GM19023 (cell line): Measurements from ENCODE around the gene SLFN12L.
A peak's percentile ranks its signal among the peaks of the same experiment; 100 is the strongest.
"Not testable (repeated sequence)": the region's sequence is repeated elsewhere in the genome, so short reads cannot be mapped to it uniquely, and the experiment has no call there.

Experiments used
- ATAC-seq: cut with Tn5 transposase; IDR thresholded peaks from one replicate; pipeline ENCODE4 v1.9.1; 2021; ENCODE audit warnings: mild to moderate bottlenecking, moderate library complexity; ENCODE audit not compliant: unreplicated experiment

The SLFN12L gene

DNA sequence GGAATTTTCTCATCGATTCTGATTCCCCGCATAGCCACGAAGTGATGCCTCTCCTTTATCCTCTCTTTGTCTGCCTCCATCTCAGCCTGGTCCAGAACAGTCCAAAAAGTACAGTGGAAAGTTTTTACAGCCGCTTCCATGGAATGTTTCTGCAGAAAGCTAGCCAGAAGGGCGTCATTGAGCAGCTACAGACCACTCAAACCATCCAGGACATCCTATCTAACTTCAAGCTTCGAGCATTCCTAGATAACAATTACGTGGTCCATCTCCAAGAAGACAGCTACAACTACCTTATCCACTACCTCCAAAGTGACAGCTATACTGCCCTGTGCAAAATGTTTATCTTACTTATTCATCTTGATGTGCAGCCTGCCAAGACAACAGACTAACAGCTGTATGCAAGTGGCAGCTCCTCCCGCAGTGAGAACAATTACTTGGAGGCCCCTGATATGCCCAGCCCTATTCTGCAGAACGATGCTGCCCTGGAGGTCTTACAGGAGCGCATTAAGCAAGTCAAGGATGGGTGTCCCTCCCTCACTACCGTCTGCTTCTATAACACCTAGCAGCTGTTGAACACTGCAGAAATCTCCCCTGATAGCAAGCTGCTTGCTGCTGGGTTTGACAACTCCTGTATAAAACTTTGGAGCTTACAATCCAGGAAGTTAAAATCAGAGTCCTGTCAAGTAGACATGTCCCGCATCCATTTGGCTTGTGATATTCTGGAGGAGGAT, 38.9 kb downstream of the SLFN12L start:
- no peak for ATAC-seq

DNA sequence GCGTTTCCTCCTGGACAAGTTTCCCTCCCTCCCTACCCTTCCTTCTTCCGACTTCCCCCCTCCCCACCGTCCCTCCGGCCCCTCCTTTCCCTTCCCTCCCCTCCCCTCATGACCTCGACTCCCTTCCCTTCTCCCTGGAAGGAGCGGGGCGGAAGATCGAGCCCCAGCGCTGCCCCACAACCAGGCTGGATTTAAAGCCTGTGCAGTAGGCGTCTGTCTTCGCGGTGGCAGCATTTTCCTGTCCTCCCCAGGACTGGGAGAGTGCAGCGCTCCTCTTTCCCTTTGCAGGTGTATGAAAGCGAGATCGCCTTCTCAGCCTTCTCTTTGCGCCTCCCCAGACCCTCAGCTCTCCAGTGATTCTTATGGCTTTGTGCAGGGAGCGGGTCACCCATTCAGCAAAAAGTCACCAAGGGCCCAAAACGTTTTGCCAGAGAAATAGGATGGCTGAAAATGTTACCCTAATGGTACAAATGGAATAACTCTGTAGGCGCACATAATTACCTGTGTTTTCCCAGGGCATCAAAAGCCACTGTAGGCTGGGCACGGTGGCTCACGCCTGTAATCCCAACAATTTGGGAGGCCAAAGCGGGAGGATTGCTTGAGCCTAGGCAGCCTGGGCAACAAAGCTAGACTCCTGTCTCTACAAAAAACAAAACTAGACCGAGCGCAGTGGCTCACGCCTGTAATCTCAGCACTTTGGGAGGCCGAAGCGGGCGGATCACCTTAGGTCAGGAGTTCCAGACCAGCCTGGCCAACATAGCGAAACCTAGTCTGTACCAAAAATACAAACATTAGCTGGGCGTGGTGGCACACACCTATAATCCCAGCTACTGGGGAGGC, 40.8 kb downstream of the SLFN12L start:
- no peak for ATAC-seq

DNA sequence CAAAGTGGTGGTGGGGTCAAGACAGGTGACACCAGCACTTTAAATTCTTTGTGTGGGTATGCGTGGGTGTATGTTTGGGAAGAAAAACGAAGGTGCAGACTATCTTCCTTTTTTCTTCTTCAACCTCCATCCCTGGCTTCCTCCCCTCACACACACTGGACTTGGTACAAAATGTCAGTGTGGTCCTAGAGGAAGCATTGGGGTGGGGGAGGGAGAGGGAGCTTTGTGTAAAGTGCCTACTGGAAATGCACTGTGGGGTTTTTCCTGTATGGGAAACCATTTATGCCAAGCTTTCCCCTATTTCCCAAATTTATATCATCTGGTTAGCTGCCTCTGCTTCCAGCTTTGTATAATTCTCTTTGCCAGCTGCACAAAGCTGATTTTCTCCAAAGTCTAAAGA, 44.4 kb downstream of the SLFN12L start:
- ATAC-seq = no peak

DNA sequence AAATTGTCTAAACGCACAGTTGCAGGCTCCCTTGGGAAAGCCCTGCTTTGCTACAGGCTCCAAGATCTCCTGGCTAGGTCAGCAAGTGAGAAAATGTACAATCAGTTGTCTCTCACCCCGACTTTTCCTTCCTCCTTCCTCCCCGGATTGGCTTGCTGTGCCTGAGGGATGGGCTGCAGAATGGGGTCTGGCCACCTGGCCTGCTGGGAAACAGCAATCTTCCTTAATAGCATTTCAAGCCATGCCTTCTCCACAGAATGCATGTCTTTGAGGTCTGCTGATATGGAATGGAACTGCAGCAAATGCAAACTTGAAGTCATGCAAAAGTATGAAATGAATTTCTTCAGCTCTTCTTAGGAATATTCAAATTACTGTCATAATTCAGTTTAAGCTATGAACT, 46.1 kb downstream of the SLFN12L start:
- ATAC-seq = no peak

DNA sequence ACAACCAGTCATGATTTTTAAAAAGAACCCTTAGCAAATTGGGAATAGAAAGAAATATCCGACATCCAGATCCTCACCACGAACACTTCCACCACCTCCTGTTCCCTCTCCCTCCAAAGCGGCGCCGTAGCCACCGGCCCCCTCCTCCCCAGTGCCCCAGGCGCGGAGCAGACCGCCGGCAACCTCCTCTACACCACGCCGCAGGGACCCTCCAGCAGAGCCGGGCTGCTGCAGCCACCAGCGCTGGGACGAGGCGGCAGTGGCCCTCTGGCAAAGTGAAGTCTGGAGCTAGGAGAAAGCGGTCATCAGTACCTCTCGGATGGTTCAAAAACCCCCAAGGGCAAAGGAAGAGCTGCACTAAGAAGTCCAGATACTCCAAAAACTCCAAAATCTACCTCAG, 47.5 kb downstream of the SLFN12L start:
- no peak for ATAC-seq

DNA sequence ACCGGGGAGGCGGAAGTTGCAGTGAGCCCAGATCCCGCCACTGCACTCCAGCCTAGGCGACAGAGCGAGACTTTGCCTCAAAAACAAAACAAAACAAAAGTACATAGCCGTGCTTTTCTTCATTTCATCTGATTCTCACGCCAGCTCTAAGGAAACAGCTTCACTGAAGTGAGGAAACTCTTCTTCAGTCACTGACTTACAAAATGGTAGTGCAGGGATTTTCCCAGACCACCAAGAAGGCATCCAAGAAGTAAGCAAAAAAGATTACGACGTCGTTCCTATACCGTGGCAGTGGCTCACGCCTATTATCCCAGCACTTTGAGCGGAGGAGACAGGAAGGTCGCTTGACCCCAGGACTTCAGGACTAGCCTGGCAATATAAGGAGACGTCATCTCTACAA, 48.5 kb downstream of the SLFN12L start:
- ATAC-seq = no peak

DNA sequence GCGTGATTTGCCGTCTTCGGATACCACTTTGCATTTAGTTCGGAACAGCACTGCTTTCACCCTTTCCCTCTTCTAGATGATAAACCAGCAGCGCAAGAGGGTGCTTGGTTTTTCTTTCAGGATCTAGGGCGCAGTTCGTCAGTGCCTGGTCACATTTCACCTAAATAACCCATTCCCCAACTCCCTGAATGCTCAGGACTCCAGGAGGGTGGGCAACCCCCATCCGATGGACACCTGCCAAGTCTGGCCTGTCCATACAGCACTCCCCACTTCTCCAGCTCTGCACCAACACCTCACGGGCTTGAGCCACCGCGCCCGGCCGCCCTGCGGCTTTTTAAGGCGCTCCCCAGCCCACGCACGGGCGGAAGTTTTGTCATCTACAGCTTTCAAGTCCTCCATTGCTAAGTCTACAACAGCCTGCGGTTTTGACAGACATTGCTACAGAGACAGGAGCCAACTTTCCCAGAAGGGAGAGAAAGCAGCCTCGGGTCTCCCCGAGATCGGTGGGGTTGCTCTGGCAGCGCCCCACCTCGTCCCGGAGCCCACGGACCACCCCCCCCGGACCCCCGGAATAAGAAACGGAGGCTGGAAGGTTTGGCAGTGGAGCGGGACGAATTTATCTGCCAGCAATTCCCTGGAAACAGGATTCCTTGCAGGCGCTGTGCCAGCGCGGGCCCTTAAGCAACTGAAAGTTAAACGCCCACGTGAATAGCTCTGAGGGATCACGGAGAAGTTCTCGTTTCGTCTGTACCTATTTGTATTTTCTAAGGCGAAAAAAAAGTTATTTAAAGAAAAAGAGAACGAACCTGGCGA, 50.4 kb downstream of the SLFN12L start:
- ATAC-seq = no peak

DNA sequence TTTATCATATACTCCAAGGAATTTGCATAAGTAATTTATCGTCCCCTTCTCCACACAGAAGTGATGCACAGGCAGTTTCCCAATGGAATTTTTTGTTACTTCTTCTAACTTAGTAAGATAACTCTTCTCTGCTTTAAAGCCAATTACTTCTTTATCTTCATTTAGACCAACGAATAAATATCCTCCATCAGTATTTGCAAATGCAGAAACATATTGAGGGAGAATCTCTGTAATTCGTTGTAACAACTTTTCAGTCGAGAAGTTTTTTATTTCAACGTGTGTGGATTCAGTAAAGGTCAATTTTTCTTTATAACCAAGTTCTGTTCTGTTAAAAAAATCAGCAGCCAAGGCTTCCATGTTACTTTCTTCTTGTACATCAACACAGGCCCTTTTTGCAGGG, 58.2 kb downstream of the SLFN12L start:
- no peak for ATAC-seq

DNA sequence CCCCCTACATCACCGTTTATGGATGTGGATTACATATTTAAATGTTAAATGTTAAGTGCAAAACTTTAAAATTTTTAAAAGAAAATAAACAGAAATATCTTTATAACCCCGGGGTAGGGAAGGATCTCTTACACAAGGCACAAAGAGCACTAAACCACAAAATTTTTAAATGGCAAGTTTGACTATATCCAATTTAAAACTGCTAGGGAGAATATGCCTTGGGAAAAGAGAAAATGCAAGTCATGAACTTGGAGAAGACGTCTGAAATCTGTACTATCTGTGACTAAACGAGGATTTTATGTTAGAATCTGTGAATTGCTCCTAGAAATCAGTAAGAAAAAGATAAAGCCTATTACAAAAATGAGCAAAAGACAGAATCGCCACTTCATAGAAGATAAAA, 60.2 kb downstream of the SLFN12L start:
- no peak for ATAC-seq

DNA sequence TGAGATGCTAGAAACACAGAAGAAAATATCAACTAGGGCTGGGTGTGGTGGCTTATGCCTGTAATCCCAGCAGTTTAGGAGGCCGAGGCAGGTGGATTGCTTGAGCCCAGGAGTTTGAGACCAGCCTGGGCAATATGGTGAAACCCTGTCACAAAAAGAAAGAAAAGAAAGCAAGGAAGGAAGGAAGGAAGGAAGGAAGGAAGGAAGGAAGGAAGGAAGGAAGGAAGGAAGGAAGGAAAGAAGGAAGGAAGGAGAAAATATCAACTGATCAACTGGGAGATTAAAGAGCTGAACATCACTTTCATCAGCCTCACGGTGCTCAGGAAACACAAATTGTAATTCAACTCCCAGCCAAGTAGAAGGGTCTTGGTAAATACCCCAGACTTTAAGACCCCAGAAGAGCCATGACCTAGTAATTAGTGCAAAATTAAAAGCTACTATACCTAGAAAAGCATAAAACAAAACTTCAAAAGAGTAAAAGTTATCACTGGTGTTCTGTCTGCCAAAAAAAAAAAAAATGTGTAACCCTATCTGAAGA, 61.1 kb downstream of the SLFN12L start:
- ATAC-seq = no peak

DNA sequence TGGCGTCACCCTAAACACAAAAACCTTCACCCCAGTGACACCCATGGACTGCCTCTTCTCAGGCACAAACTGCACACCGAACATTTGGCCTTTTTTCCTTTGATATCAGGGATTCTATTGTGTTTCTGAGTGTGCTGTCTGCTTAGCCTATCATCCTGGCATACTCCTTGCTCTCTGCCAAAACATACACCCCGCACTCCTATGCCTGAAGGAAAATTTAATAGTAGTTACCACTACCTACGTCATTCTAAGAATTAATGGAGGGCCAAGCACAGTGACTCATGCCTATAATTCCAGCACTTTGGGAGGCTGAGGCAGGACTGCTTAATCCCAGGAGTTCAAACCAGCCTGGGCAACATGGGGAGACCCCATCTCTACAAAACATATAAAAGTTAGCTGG, 69.0 kb downstream of the SLFN12L start:
- no peak for ATAC-seq

DNA sequence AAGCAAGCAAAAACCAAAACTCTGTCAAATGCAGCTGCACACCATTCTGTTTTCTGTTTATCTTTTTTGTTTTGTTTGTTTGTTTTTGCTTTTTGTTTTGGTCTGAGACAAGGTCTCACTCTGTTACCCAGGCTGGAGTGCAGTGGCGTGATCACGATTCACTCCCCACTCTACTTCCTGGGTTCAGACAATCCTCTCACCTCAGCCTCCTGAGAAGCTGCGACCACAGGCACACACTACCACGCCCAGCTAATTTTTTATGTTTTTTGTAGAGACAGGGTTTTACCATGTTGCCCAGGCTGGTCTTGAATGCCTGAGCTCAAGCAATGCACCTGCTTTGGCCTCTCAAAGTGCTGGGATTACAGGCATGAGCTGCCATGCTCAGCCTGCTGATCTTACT, 69.7 kb downstream of the SLFN12L start:
- no peak for ATAC-seq

DNA sequence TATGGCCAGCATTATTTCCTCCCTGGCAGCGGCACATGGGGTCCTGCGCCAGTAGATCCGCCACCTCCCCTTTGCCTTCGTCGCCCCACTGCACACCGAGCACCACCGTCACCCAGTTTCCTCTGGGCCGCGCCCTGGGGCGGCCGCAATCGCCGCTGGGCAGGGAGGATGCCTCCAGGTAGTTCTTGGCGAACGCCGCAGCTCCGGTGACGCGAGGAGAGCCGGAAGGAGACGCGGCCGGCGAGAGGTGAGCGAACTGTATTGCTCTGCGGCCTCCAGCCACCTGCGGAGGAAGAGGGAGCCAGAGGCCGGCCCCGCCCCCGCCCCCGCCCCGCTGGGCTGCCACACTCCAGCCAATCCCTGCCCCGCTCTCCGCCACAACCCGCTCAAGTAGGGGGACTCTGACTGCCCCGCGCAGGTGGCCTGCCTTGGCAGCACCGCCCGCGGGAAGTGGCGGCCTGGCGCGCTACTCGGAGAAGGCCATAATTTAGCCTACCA, 77.1 kb downstream of the SLFN12L start:
- peak; percentile 84 for ATAC-seq

DNA sequence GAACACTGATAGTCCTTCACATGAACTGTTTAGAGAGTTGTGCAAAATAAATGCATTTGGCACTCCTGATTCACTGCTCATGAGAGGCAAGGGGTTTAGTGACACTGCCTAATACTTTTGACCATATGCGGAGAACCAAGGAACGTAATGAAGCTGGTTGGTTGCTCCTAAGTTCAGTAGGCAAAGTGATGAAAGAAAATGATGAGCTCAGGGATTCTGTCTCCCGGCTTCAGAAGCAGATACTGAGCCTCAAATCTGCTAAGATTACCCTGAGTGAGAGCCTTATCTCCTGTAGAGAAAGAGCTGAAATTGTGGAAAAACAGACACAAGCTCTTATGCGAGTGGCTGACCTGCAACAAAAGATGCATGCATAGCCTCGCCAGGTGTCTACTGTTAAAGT, 83.4 kb downstream of the SLFN12L start:
- not testable (repeated sequence) for ATAC-seq

DNA sequence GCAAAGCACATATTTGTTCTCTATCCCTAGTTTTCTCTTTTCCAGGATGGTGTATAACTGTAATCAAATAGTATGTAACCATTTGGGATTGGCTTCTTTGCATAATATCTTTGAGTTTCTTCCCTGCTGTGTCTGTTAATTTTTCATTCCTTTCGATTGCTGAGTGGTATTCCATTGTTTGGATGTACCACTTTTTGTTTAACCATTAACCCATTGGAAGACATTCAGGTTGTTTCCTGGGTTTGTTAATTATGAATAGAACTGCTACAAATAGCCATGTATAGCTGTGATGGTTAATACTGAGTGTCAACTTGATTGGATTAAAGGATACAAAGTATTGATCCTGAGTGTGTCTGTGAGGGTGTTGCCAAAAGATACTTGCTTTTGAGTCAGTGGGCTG, 84.3 kb downstream of the SLFN12L start:
- no peak for ATAC-seq

DNA sequence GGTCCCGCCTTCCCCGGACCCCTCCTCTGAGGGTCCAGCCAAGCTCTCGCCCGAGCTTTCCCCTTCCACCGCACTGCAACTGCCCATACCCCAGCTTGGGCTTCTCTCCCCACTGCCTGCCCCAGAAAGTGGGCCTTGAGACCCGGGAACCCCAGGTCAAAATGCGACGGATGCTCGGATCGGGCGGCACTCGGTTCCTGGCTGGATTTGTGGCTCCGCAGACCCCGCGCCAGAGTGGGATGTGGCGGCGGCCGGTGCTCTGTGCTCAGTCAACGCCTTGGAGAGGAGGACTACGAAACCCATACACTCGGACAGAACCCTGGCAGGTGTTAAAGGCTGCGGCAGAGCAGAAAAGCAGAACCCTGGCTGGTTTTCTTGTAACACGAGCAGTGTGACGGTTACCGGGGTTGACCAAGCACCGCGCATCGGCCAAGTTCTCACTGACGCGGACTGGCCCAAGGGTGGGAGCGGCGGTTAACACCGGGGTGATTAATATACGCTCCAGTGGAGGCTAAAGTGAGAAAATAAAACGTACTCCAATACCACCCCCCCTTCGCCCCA, 88.0 kb downstream of the SLFN12L start:
- no peak for ATAC-seq

DNA sequence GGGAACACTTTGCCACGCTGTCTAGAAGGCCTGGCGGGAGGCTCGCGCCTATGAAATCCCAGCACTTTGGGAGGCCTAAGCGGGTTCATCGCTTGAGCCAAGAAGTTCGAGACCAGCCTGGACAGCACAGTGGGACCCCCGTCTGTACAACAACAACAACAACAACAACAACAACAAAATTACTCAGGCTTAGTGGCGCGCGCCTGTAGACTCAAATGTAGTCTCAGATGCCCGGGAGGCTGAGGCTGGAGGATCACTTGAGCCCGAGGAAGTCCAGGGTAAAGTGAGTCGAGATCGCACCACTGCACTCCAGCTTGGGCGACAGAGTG, 88.6 kb downstream of the SLFN12L start:
- ATAC-seq = no peak

DNA sequence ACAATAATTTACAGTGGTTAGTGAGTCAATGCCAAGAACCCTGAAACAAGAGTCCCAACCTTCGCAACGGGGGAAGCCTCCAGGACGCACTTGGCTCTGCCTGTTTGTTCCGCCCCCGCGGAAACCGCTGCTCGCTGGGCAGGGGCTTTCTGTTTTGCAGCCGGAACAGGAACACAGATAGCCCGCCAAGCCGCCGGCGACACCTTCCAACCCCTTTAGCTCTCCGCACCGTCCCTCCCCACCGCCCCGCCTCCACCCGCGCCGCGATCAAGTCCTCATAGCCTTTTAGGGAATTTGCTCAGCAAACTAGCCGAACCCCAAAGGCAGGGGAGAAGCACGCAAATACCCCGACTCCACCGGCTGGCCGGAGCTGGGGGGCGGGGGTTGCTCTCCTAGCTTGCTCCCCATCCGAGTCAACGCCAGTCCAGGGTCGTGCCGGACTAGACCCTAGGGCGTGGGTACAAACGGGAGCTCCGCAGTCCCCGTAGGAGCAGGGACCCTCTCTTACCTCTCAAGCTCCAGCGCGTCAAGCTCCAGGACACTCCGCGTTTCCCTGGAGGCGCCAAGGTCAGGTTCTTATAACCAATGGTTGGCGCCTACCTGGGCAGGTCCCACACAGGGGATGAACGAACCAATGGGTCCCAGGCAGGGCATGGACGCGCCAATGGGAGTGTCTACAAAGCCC, 89.1 kb downstream of the SLFN12L start, which contains the start of gene SLFN13:
SLFN13 (minus strand) TSS at position 553 of the 685 bp plus-strand sequence. CDS start 3,086 bp downstream, outside the sequence.
- peak; percentile 79 for ATAC-seq

DNA sequence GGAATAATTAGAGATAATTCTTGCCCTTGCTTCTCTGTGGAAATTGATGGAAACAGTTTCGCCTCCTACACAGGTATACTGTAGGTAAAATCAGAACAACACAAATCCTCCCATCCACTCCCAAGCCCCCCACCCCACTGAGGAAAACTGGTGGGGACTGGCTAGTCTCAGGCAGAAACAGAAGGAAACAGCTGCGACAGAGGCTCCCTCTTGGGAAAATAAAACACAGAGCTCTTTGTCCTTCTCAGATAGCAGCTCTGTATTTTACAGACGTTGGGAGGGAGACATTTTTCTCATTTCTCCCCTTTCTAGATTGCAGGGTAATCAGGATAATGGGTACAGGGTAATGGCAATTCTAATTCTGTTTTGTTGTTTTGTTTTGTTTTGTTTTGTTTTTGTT, 90.0 kb downstream of the SLFN12L start:
- ATAC-seq = no peak

DNA sequence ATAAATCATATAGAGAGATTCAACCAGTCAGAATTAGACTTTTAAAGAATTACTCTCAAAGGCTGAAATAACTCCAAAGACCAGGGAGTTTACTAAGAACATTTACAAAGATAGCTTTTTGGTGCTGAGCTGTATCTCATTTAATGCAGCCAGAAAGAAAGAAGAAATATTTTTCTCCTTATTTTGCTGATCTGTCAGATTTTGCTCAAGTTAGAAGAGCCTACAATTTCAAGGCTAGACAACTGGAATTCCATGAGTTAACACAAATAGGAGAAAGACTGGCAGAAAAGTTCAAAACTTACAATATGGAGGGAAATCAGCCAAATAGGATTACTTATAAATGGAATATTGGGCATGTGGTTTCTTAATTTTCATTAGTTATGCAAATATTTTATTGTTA, 99.0 kb downstream of the SLFN12L start:
- ATAC-seq = no peak
